GM10248 (cell line): ENCODE data around the gene C3orf52.

Experiments
- CTCF ChIA-PET: fragments of 300-600 bp; sonication (Branson Sonifier 250); formaldehyde crosslinking; extraction: SDS; loops from one replicate; lab custom pipeline; 2021; ENCODE audit warnings: antibody characterized with exemption; lab: Yijun Ruan, JAX
- POLR2A ChIA-PET: fragments of 350-650 bp; sonication (Branson Sonifier 250); formaldehyde crosslinking; extraction: SDS; loops from one replicate; lab custom pipeline; 2020; ENCODE audit warnings: antibody characterized with exemption; lab: Yijun Ruan, JAX
- DNase-seq: peaks from one replicate; pipeline ENCODE4 v3.0.0; 2012; ENCODE audit errors: extremely low spot score
- TF ChIP-seq, protein P1 (sequence below): IDR thresholded peaks from 2 replicates; pipeline ENCODE4 v1.5.1; 2012; ENCODE audit warnings: mild to moderate bottlenecking, low read depth; ENCODE audit errors: extremely low read depth, missing control alignments, control extremely low read depth

The C3orf52 gene

GRCh38 chr3:112097378-112097777 lies 11.2 kb downstream of the C3orf52 start:
- POLR2A ChIA-PET: interaction anchor here (0.6 to 0.7 kb wide), 2 partner anchors 9 to 14 kb away, joined by 4 to 8 read pairs; no protein-coding TSS in a partner anchor
- no peak for DNase-seq
- TF ChIP-seq, protein P1, sequence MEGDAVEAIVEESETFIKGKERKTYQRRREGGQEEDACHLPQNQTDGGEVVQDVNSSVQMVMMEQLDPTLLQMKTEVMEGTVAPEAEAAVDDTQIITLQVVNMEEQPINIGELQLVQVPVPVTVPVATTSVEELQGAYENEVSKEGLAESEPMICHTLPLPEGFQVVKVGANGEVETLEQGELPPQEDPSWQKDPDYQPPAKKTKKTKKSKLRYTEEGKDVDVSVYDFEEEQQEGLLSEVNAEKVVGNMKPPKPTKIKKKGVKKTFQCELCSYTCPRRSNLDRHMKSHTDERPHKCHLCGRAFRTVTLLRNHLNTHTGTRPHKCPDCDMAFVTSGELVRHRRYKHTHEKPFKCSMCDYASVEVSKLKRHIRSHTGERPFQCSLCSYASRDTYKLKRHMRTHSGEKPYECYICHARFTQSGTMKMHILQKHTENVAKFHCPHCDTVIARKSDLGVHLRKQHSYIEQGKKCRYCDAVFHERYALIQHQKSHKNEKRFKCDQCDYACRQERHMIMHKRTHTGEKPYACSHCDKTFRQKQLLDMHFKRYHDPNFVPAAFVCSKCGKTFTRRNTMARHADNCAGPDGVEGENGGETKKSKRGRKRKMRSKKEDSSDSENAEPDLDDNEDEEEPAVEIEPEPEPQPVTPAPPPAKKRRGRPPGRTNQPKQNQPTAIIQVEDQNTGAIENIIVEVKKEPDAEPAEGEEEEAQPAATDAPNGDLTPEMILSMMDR: no peak
- CTCF ChIA-PET: interaction anchor here (1.4 to 5.6 kb wide), 3 partner anchors 11 to 16 kb away, joined by 4 to 44 read pairs (median 7); partner anchors contain the start of gene C3orf52

- TF ChIP-seq, protein P1: no peak
- no peak for DNase-seq
- ChIA-PET CTCF (interaction anchor here (1.6 to 5.6 kb wide), 2 partner anchors 9 kb away, joined by 3 to 44 read pairs; no protein-coding TSS in a partner anchor), POLR2A (no interaction called here)
Observed at GRCh38 chr3:112101916-112102315, 15.7 kb downstream of the C3orf52 start.

- TF ChIP-seq, protein P1: no peak
- POLR2A ChIA-PET: no interaction called here
- CTCF ChIA-PET: interaction anchor here (1.6 kb wide), 1 partner anchor 32 kb away, joined by 3 read pairs; no protein-coding TSS in a partner anchor
- no peak for DNase-seq
Observed at GRCh38 chr3:112104774-112105173, 18.6 kb downstream of the C3orf52 start.

DNA sequence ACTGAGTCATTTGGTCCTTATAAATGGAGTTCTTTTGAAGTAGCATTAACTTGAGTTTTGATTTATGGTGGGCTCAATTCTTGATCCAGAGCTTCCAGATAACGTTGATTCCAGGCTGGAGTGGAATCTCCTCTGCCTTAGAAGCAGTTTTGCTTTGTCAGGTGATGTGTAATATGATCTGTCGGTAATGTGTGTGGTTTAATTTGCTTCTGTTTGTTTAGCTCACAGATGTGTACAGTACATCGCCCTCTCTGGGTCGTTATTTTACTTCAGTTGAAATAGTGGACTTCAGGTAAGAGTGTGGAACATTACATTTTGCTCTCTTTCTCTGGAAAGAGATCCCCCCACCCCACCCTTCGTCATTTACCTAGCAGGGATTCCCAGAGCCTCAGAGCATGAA lies 23.1 kb downstream of the C3orf52 start:
- ChIA-PET CTCF (interaction anchor here (0.6 to 3.5 kb wide), 6 partner anchors 10 to 424 kb away, joined by 3 to 61 read pairs (median 6); partner anchors contain the start of gene CD200), POLR2A (no interaction called here)
- TF ChIP-seq, protein P1: no peak
- DNase-seq: no peak

- CTCF ChIA-PET: interaction anchor here (0.6 to 3.5 kb wide), 78 partner anchors 9 to 906 kb away, joined by 3 to 61 read pairs (median 4); partner anchors contain the start of genes ATG3, BTLA, CD200 and GCSAM
- POLR2A ChIA-PET: interaction anchor here (0.9 to 1.2 kb wide), 7 partner anchors 11 to 235 kb away, joined by 3 to 5 read pairs (median 4); partner anchors contain the start of gene GCSAM
- TF ChIP-seq, protein P1: peak; percentile 71
- peak; percentile 78 for DNase-seq
Observed at GRCh38 chr3:112111785-112112402, 25.7 kb downstream of the C3orf52 start.

- TF ChIP-seq, protein P1: no peak
- ChIA-PET POLR2A (interaction anchor here (1.0 to 2.4 kb wide), 8 partner anchors 9 to 375 kb away, joined by 3 to 19 read pairs (median 6); partner anchors contain the start of genes CD200 and GCSAM), CTCF (interaction anchor here (1.1 to 5.6 kb wide), 4 partner anchors 15 to 375 kb away, joined by 3 to 94 read pairs (median 14); partner anchors contain the start of gene GCSAM)
- DNase-seq: peak; percentile 26
Observed at GRCh38 chr3:112114576-112115160, 28.5 kb downstream of the C3orf52 start.
